OCI-LY1 (cell line): ENCODE data around the gene ZCCHC14.

Source experiments
- EZH2 ChIP-seq: fragments of 200-600 bp; sonication (generic), shearing (Covaris generic); IDR thresholded peaks from 2 replicates; pipeline ENCODE4 v1.8.0; 2017; ENCODE audit warnings: borderline replicate concordance, mixed run types, mild to moderate bottlenecking, antibody characterized with exemption, low read length, moderate library complexity, mixed read lengths
- TF ChIP-seq, protein P1 (sequence below): fragments of 200-600 bp; sonication (generic), shearing (Covaris generic); IDR thresholded peaks from 2 replicates; pipeline ENCODE4 v1.5.1; 2017; ENCODE audit warnings: mild to moderate bottlenecking, antibody characterized with exemption, low read length, moderate library complexity, mixed read lengths

DNA sequence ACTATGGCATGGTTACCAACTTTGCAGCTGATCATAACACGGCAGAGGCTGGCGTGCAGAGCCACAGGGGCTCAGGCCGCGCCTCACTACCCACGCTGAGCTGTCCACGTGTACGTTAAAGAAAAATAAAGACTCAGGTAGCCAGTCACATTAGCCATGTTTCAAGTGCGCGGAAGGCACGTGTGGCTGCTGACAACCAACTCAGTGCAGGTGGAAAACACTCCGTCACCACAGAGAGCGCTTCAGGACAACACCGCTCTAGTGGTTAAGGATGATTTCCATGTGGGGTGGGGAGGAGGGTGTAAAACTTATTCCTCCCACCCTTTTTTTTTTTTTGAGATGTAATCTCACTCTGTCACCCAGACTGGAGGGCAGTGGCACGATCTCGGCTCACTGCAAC, 33.8 kb downstream of the ZCCHC14 start:
- TF ChIP-seq, protein P1, sequence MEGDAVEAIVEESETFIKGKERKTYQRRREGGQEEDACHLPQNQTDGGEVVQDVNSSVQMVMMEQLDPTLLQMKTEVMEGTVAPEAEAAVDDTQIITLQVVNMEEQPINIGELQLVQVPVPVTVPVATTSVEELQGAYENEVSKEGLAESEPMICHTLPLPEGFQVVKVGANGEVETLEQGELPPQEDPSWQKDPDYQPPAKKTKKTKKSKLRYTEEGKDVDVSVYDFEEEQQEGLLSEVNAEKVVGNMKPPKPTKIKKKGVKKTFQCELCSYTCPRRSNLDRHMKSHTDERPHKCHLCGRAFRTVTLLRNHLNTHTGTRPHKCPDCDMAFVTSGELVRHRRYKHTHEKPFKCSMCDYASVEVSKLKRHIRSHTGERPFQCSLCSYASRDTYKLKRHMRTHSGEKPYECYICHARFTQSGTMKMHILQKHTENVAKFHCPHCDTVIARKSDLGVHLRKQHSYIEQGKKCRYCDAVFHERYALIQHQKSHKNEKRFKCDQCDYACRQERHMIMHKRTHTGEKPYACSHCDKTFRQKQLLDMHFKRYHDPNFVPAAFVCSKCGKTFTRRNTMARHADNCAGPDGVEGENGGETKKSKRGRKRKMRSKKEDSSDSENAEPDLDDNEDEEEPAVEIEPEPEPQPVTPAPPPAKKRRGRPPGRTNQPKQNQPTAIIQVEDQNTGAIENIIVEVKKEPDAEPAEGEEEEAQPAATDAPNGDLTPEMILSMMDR, result no peak
- TF ChIP-seq EZH2, result no peak
